Lung (tissue), 12 donors: ENCODE results near the gene TPPP2. TPM values are rescaled to one million over a fixed set of nuclear protein-coding genes. Genes with fewer than 3 reads are reported as not detected.
A peak's percentile ranks its signal among the peaks of the same experiment; 100 is the strongest.

Experiments
- ATAC-seq: fragments of 200-7000 bp; cut with Tn5 transposase; one replicate; pipeline ENCODE4 v1.9.1; 2020; ENCODE audit warnings: moderate number of reproducible peaks; ENCODE audit not compliant: insufficient read depth, low FRiP score
- DNase-seq, 3 donors: peaks; one replicate each; pipeline ENCODE4 v3.0.0-alpha.2; 2013 to 2017
- H3K27ac ChIP-seq, 2 donors: one replicate each; pipeline ENCODE4 v1.5.1; 2013; ENCODE audit warnings: mild to moderate bottlenecking in 2 of 2, moderate library complexity in 2 of 2, control low read depth in 1 of 2, inconsistent platforms in 1 of 2, low read depth in 1 of 2, low read length in 1 of 2
- H3K27me3 ChIP-seq, 3 donors: one replicate each; pipeline ENCODE4 v1.5.1; 2013; ENCODE audit warnings: low read length in 2 of 3; ENCODE audit not compliant: control insufficient read depth in 3 of 3, insufficient read depth in 3 of 3
- H3K36me3 ChIP-seq, 4 donors: one replicate each; pipeline ENCODE4 v1.5.1; 2013; ENCODE audit warnings: low read length in 4 of 4, mild to moderate bottlenecking in 1 of 4, moderate library complexity in 1 of 4; ENCODE audit not compliant: control insufficient read depth in 4 of 4, insufficient read depth in 4 of 4
- H3K4me1 ChIP-seq, 5 donors: one replicate each; pipeline ENCODE4 v1.5.1; 2013; ENCODE audit warnings: low read length in 5 of 5, mild to moderate bottlenecking in 2 of 5, moderate library complexity in 1 of 5; ENCODE audit not compliant: control insufficient read depth in 5 of 5, insufficient read depth in 5 of 5
- H3K4me3 ChIP-seq: one replicate; pipeline ENCODE4 v1.5.1; 2013; ENCODE audit warnings: mild to moderate bottlenecking, control low read depth, moderate library complexity
- H3K9ac ChIP-seq, 2 donors: one replicate each; pipeline ENCODE4 v1.5.1; 2013; ENCODE audit warnings: low read length in 2 of 2, control low read depth in 1 of 2; ENCODE audit not compliant: insufficient read depth in 1 of 2
- H3K9me3 ChIP-seq, 4 donors: one replicate each; pipeline ENCODE4 v1.5.1; 2013; ENCODE audit warnings: low read length in 3 of 4, mild to moderate bottlenecking in 1 of 4, moderate library complexity in 1 of 4; ENCODE audit not compliant: control insufficient read depth in 4 of 4, insufficient read depth in 3 of 4
- whole genome bisulfite sequencing, 2 donors: extraction: QIAGEN DNeasy Blood & Tissue Kit; methylation state at CpG; one replicate each; pipeline ENCODE4 v1.1.7; 2013; 5-methylcytosine and 5-hydroxymethylcytosine counted together
- polyA plus RNA-seq, 2 donors: library from polyadenylated mRNA; stranded (reverse); fragments of 200-250 nt; gene quantifications; one replicate each; pipeline ENCODE4 v1.2.1, GENCODE V29; 2013
- total RNA-seq, 2 donors: library from RNA; depleted of rRNA in 1 of 2; stranded (reverse); fragments of >200 nt in 1 of 2; gene quantifications; one replicate each; pipeline ENCODE4 v1.2.1, GENCODE V29; 2014 to 2021
- TF ChIP-seq, protein P1 (sequence below): IDR thresholded peaks from 2 replicates; pipeline ENCODE4 v1.5.1; 2012; ENCODE audit warnings: mild to moderate bottlenecking; ENCODE audit errors: control extremely low read depth, extremely low read depth
- donor health status: control.
- donor health status: control.
- donor health status: Bipolar disorder and iron deficiency.
- donor health status: healthy.
- donor health status: DM: yes; HTN: yes; CAD: no.

The TPPP2 gene
- total and polyA plus RNA-seq, 4 donors = 0.65 TPM; not detected in 3

DNA sequence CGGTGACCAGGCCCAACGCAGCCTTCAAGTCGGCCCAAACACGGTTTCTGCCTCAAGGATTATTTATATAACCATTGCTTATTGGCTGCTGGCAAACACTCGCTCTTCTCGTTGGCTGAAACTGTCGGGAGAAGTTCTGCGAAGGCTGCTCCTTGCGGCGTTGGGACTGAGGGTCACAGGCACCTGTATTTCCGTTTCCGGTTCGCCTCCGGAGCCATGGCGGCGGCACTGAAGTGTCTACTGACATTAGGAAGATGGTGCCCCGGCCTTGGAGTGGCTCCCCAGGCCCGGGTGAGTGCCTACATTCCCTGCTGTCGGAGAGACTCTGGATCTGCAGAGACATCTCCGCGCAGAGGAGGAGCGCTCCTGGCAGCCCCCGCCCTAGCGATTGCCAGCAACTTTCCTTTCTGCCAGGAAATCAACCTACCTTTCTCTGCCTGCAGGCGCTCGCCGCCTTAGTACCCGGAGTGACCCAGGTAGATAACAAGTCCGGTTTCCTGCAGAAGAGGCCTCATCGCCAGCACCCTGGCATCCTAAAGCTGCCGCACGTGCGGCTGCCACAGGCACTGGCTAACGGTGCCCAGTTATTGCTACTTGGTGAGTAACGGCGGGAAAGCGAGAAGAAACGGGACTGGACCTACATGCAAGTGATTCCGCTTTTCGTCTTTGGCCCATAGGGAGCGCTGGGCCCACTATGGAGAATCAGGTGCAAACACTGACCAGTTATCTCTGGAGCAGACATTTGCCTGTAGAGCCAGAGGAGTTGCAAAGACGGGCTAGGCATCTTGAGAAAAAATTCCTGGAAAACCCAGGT lies 40.0 kb upstream of the TPPP2 start, which contains the start of gene METTL17:
METTL17 (plus strand) TSS at position 194 of the 814 bp plus-strand sequence; CDS start at position 217, 23 bp downstream.
- TF ChIP-seq, protein P1, sequence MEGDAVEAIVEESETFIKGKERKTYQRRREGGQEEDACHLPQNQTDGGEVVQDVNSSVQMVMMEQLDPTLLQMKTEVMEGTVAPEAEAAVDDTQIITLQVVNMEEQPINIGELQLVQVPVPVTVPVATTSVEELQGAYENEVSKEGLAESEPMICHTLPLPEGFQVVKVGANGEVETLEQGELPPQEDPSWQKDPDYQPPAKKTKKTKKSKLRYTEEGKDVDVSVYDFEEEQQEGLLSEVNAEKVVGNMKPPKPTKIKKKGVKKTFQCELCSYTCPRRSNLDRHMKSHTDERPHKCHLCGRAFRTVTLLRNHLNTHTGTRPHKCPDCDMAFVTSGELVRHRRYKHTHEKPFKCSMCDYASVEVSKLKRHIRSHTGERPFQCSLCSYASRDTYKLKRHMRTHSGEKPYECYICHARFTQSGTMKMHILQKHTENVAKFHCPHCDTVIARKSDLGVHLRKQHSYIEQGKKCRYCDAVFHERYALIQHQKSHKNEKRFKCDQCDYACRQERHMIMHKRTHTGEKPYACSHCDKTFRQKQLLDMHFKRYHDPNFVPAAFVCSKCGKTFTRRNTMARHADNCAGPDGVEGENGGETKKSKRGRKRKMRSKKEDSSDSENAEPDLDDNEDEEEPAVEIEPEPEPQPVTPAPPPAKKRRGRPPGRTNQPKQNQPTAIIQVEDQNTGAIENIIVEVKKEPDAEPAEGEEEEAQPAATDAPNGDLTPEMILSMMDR = no peak
- H3K27me3 ChIP-seq = no peaks in the 10 kb centered on the region
- DNase-seq (peak; percentile 96 to 98 (median 98)), ATAC-seq (peak; percentile 93)
- WGBS, 2 donors = 0 to 1% methylated on average over 42 of the region's 42 CpGs
- H3K4me1 ChIP-seq = peaks cover 0 to 15% (median 7%) of the 10 kb centered on the region in 5 donors
- peak within 1 kb of the TSS; percentile 74 to 91 for H3K27ac ChIP-seq
- H3K36me3 ChIP-seq = peaks cover 9 to 29% (median 19%) of the 10 kb centered on the region in 4 donors
- peak within 1 kb of the TSS; percentile 80 to 83 for H3K9ac ChIP-seq
- H3K9me3 ChIP-seq = no peaks in the 10 kb centered on the region
- H3K4me3 ChIP-seq = peak within 1 kb of the TSS; percentile 61

DNA sequence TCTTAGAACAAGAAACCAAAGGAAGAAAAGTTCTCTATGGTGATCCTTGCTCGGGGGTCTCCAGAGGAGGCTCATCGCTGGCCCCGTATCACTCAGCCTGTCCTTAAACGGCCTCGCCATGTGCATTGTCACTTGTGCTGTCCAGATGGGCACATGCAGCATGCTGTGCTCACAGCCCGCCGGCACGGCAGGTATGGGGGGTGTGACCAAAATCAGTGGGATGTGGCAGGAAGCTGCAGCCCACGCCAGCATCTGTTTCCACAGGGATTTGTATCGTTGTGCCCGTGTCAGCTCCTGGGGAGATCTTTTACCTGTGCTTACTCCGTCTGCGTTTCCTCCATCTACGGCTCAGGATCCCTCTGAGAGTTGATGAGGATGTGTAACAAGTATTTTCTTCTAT lies 33.5 kb upstream of the TPPP2 start:
- H3K9me3 ChIP-seq = no peaks in the 10 kb centered on the region
- no peak for ATAC-seq
- no peak for DNase-seq
- peaks cover 30 to 38% (median 36%) of the 10 kb centered on the region in 4 donors for H3K36me3 ChIP-seq
- peaks cover 0 to 2% (median 0%) of the 10 kb centered on the region in 5 donors for H3K4me1 ChIP-seq
- no peaks in the 10 kb centered on the region for H3K27me3 ChIP-seq
- TF ChIP-seq, protein P1 = no peak
- H3K4me3 ChIP-seq = no peak overlapping the region
- WGBS, 2 donors = 89 to 92% methylated on average over 14 of the region's 14 CpGs
- H3K27ac ChIP-seq = no peak overlapping the region
- no peak overlapping the region for H3K9ac ChIP-seq

DNA sequence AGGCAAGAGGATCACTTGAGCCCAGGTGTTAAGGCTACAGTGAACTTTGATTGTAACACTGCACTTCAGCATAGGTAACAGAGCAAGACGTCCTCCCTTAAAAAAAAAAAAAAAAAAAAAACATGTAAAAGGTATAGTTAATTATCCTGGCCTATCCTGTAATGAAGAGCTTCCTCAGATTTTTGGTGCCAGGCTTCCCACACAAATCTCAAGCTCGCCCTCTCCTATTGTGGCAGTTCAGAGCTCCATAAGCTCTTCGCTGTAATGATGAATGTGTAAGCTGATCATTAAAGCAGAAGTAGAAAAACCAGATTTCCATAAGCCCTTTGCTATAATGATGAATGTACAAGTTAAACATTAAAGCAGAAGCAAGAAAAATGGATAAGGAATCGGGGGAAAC lies 32.9 kb upstream of the TPPP2 start:
- H3K9me3 ChIP-seq = no peaks in the 10 kb centered on the region
- peaks cover 0 to 2% (median 0%) of the 10 kb centered on the region in 5 donors for H3K4me1 ChIP-seq
- no peak overlapping the region for H3K27ac ChIP-seq
- no peak overlapping the region for H3K4me3 ChIP-seq
- no peak overlapping the region for H3K9ac ChIP-seq
- peak in 1 of 3 donors; percentile 46 for DNase-seq
- TF ChIP-seq, protein P1 = no peak
- no peaks in the 10 kb centered on the region for H3K27me3 ChIP-seq
- no peak for ATAC-seq
- peaks cover 27 to 38% (median 33%) of the 10 kb centered on the region in 4 donors for H3K36me3 ChIP-seq
- WGBS, 2 donors = 55 to 78% methylated on average over 4 of the region's 4 CpGs
